ENCODE measurements around the gene S100A7A.

DNA sequence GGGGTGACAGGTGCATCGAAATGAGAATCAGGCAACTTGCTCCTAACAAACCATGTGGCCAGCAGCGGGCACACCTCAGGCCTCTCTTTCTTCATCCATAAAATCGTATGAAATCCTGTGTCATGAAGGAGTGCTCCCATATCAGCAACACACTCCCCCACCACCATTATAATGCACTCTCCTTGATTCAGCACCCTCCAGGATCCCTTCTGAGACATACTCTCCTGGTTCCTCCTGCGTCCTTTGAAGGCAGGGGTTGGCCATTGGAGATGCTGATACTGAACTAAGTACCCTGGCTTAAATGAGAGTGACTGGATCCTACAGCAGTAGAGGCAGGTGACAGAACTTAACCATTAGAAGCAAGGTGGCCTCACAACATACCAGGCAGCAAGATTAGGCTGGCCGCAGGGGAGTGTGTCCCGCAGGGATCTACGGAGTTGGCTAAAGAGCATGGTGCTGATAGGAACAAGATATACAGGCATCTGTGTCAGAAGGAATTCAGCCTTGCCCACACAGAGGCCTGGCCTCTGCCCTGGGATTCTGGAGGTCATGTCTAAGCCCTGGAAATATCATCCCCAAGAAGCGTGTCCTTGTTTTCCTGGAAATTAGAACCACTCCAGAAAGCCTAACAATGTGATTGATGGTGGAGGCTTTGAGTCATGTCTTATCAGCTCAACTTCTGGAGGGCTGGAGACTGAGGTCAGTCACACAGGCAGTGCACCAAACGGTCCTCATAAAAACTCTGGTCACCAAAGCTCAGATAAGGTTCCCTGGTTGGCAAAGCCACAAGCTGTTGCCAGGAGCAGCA lies 16.8 kb downstream of the S100A7A start:
- TF ChIP-seq, protein P1, sequence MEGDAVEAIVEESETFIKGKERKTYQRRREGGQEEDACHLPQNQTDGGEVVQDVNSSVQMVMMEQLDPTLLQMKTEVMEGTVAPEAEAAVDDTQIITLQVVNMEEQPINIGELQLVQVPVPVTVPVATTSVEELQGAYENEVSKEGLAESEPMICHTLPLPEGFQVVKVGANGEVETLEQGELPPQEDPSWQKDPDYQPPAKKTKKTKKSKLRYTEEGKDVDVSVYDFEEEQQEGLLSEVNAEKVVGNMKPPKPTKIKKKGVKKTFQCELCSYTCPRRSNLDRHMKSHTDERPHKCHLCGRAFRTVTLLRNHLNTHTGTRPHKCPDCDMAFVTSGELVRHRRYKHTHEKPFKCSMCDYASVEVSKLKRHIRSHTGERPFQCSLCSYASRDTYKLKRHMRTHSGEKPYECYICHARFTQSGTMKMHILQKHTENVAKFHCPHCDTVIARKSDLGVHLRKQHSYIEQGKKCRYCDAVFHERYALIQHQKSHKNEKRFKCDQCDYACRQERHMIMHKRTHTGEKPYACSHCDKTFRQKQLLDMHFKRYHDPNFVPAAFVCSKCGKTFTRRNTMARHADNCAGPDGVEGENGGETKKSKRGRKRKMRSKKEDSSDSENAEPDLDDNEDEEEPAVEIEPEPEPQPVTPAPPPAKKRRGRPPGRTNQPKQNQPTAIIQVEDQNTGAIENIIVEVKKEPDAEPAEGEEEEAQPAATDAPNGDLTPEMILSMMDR (IDR thresholded peaks at IDR 0.05): no peak
- TF ChIP-seq POLR2A (IDR thresholded peaks at IDR 0.05): no peak

Measured in body of pancreas (tissue), 4 donors.